OCI-LY1 (cell line): ENCODE data around the gene DAPL1.
"Not testable (repeated sequence)": the region's sequence is repeated elsewhere in the genome, so short reads cannot be mapped to it uniquely, and the experiment has no call there.

ENCODE experiments used
- CTCF ChIP-seq: fragments of 200-600 bp; sonication (generic), shearing (Covaris generic); IDR thresholded peaks from 2 replicates; pipeline ENCODE4 v1.5.1; 2017; ENCODE audit warnings: mild to moderate bottlenecking, antibody characterized with exemption, low read length, moderate library complexity, mixed read lengths
- EZH2 ChIP-seq: fragments of 200-600 bp; sonication (generic), shearing (Covaris generic); IDR thresholded peaks from 2 replicates; pipeline ENCODE4 v1.8.0; 2017; ENCODE audit warnings: borderline replicate concordance, mixed run types, mild to moderate bottlenecking, antibody characterized with exemption, low read length, moderate library complexity, mixed read lengths

GRCh38 chr2:158848031-158848970 lies 53.2 kb downstream of the DAPL1 start:
- not testable (repeated sequence) for TF ChIP-seq CTCF, EZH2
